GM18499 (cell line): Measurements from ENCODE around the gene SV2C.

ENCODE experiments used
- ATAC-seq: cut with Tn5 transposase; IDR thresholded peaks from one replicate; pipeline ENCODE4 v1.9.1; 2021; ENCODE audit warnings: moderate number of reproducible peaks; ENCODE audit not compliant: insufficient read depth, unreplicated experiment

SV2C gene

GRCh38 chr5:76091351-76091750 is 8.2 kb downstream of the SV2C start:
- ATAC-seq = no peak

- ATAC-seq = no peak
Observed at GRCh38 chr5:76099286-76099702, 16.1 kb downstream of the SV2C start.

DNA sequence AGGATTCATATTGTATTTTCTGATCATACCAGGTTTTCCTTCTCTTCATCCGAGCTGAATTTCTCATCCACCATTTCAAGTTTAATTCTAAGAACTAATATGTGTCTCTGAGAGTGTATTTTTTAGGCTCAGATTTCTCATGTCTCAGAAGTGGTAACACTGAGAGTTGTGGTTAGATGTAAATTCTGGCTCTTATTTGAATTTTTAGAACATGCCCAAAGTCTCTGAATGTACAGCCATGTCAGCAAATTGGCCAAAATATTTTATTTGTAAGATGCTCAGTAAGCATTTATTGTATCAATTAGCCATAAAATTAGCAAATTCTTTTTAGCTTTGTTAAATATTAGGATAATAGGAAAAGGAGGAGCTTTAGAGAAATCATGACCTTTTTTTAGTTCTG is 16.6 kb downstream of the SV2C start:
- ATAC-seq = no peak

- ATAC-seq = no peak
Observed at GRCh38 chr5:76104027-76104426, 20.8 kb downstream of the SV2C start.

DNA sequence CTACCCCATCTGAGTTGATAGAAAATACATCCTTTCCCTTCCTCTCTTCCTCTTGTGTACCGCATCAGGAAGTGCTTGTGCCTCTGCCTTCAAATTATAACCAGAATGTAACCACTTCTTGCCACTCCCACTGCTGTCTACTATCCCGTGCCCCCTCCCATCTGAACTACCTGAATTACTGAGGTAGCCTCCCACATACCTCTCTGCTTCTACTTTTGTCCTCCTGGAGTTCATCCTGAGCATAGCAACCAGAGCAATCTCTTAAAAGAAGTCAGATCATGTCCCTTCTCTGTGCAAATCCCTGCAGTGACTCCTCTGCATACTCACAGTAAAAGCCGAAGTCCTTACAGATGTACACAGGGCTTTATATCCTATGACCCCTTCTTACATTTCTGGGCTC is 23.0 kb downstream of the SV2C start:
- ATAC-seq = no peak

DNA sequence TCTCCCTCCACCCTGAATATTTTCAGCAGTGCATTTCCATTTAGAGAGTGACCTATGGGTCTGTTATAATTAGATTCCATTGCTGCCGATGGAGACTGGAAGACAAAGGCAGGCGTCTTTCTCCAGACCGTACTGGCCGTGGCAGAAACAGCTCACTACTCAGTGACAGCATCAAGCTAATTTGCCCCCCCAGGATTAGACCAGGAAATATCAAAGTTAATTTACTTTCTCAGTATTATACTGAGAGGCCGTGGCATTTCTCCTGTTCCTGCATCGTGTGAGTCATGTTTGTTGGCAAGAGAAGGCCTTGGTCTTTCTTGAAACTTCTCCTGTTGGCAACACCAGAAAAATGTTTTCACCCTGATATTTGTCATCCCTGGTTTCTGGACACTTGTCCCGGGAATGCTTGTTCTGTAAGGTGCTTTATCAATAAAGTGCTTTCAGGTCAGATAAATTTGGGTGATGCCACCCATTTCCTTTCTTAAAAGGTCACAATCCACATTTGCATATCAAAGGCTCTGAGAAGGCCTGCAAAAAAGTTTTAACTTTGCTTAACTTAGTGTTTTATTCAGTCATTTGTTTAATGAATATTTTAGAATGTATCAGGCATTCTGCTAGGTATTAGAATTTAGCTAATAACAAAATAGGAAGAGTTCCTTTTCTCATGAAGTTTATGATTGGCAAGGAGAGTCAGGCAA is 28.4 kb downstream of the SV2C start:
- no peak for ATAC-seq

GRCh38 chr5:76113103-76113502 is 29.9 kb downstream of the SV2C start:
- ATAC-seq = no peak

GRCh38 chr5:76114179-76114851 is 31.1 kb downstream of the SV2C start:
- no peak for ATAC-seq

GRCh38 chr5:76125346-76125745 is 42.2 kb downstream of the SV2C start:
- ATAC-seq = no peak

DNA sequence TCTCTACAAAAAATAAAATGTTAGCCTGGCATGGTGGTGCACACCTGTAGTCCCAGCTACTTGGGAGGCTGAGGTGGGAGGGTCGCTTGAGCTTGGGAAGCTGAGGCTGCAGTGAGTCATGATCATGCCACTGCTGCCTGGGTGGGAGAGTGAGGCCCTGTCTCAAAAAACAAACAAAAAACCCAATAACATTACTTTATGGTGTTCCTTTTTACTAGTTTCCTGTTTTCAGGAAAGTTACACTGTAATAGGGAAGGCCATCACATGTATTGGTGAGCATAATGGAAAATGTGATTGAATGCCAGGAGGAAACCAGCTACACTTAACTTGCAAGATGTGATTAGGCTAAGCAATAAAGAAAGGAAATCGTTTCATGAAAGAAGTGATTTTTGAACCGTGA is 42.7 kb downstream of the SV2C start:
- ATAC-seq = no peak

DNA sequence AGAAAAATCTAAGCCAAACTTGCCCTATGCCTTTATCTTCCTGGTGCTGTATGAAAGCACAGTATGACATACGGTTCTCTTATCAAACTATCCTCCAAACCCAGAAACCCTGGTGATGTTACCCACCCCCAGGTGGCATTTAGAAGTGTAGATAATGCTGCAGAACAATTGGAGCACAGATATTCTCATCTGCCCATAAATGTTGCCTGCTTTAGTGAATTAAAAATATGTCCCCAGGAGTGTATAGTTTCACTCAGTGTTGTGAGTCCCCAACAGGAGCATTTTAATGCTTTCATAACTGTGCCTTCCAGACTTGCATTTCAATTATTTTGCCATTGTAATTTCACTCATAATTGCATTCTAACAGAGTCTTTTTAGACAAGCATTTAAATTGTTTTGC is 50.8 kb downstream of the SV2C start:
- ATAC-seq = no peak

- ATAC-seq = no peak
Observed at GRCh38 chr5:76134646-76135045, 51.5 kb downstream of the SV2C start.

GRCh38 chr5:76137887-76138542 is 54.8 kb downstream of the SV2C start:
- ATAC-seq = no peak

- ATAC-seq = no peak
Observed at GRCh38 chr5:76143884-76144283, 60.7 kb downstream of the SV2C start.

DNA sequence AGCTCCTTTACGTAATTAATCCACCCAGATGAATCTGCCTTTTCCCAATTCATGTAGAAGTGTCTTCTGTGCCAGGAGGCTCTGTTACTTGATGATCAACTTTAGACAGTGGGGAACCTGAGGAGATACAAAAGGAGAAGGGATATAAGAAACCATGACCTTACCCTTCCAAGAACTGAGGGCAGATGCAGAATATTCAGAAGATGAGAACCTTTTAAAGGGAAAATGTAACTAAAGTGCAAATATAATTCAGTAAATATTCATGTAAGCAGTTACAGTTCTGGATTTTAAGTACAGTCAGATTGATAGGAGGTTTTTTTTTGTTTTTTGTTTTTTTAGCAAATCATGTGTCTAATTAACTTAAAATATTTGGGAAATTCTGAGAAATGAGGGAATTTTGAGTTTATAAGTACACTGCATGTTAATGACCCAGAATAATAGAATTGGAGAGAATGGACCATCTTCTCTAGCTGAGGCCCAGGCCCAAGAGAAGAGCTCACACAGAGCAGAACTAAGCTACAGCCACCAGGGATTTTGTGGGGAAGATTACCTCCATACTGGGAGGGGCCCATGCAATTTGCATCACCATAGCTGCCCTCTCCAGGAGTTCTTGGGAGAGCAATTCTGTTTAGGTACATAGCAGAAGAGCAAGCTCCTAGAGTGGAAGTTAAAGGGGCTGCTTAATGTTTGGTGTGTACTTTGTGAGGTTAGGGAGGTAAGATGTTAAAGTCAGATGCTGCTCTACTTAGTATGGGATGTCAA is 61.5 kb downstream of the SV2C start:
- no peak for ATAC-seq

- no peak for ATAC-seq
Observed at GRCh38 chr5:76145945-76146344, 62.8 kb downstream of the SV2C start.

DNA sequence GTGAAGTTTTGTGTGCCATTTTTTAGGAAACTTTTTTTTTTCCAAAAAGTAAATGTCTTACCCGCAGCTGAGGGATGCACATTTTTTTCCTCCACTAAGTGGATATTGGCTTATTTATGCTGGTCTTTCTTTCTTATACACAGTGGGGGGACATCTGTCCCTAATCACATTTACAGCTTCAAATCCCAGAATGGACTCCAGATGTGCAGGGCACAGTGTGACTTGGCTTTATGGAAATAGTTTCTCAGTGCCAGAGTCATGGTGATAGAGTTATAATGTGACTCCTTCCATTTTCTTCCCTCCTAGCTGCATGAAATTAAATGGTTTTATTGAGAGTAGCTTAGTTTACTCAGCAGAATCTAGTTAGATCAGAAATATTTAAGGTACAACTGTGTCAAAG is 66.5 kb downstream of the SV2C start:
- ATAC-seq = no peak

DNA sequence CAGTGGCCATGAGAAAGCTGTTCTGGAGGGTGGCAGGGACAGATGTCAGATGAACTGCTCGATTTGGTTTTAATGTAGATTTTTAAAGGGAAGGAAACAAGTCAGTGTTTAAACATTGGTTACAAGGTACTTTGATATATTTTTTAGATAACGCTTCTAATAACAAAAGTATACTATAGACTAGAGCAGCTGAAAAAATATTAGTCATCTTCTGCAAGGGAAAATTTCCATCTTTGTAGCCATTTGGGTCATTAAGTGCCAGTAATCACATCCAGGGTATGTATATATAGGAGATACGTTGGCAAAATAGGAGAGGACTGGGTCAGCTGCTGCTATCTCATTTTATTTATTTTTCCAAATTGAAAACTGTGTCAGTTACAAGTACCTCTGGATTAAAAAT is 69.0 kb downstream of the SV2C start:
- ATAC-seq = no peak

- ATAC-seq = no peak
Observed at GRCh38 chr5:76152700-76153099, 69.5 kb downstream of the SV2C start.

- no peak for ATAC-seq
Observed at GRCh38 chr5:76153271-76153670, 70.1 kb downstream of the SV2C start.
